Smooth muscle cell (in vitro differentiated cells): ENCODE results near the gene ZFY. TPM values are rescaled to one million over a fixed set of nuclear protein-coding genes. Genes with fewer than 3 reads are reported as not detected.

Source experiments
- DNase-seq: peaks from one replicate; lab custom pipeline; 2025; ENCODE audit not compliant: unreplicated experiment; lab: John Stamatoyannopoulos, UW
- H2AFZ ChIP-seq: fragments of 200-600 bp; sonication (generic); 2 replicates; pipeline ENCODE4 v1.6.0; 2016; ENCODE audit warnings: antibody characterized with exemption, low read depth, mild to moderate bottlenecking
- H3F3A ChIP-seq: fragments of 200-600 bp; sonication (generic); 2 replicates; pipeline ENCODE4 v1.6.0; 2017; ENCODE audit warnings: antibody characterized with exemption, low read depth
- H3K27ac ChIP-seq: fragments of 200-600 bp; sonication (generic); 2 replicates; pipeline ENCODE4 v1.5.1; 2016; ENCODE audit warnings: low read depth, mild to moderate bottlenecking
- H3K27me3 ChIP-seq: fragments of 200-600 bp; sonication (generic); 2 replicates; pipeline ENCODE4 v1.6.1; 2016; ENCODE audit warnings: low read depth, mild to moderate bottlenecking
- H3K36me3 ChIP-seq: fragments of 200-600 bp; sonication (generic); 2 replicates; pipeline ENCODE4 v1.5.1; 2016; ENCODE audit warnings: low read depth
- H3K4me1 ChIP-seq: fragments of 200-600 bp; sonication (generic); 2 replicates; pipeline ENCODE4 v1.5.1; 2016; ENCODE audit warnings: low read depth
- H3K4me2 ChIP-seq: fragments of 200-600 bp; sonication (generic); 2 replicates; pipeline ENCODE4 v1.6.0; 2016; ENCODE audit warnings: mild to moderate bottlenecking
- H3K4me3 ChIP-seq: fragments of 200-600 bp; sonication (generic); 2 replicates; pipeline ENCODE4 v1.5.1; 2016; ENCODE audit warnings: mild to moderate bottlenecking
- H3K79me2 ChIP-seq: fragments of 200-600 bp; sonication (generic); 2 replicates; pipeline ENCODE4 v1.6.0; 2016; ENCODE audit warnings: low read depth, mild to moderate bottlenecking
- H3K9ac ChIP-seq: fragments of 200-600 bp; sonication (generic); 2 replicates; pipeline ENCODE4 v1.6.0; 2016; ENCODE audit warnings: low read depth
- H3K9me3 ChIP-seq: fragments of 200-600 bp; sonication (generic); replicated peaks from 2 replicates; pipeline ENCODE4 v1.5.1; 2016; ENCODE audit warnings: low read depth
- H4K20me1 ChIP-seq: fragments of 200-600 bp; sonication (generic); 2 replicates; pipeline ENCODE4 v1.6.0; 2016; ENCODE audit warnings: low read depth
- CTCF ChIP-seq: fragments of 200-600 bp; sonication (generic); IDR thresholded peaks from 2 replicates; pipeline ENCODE4 v1.5.1; 2017; ENCODE audit warnings: borderline replicate concordance, mild to moderate bottlenecking, antibody characterized with exemption; ENCODE audit not compliant: insufficient read depth, poor library complexity, severe bottlenecking
- WGBS: methylation state at CpG from one replicate; pipeline ENCODE4 v1.1.7; 2016; ENCODE audit warnings: low lambda C conversion rate; 5-methylcytosine and 5-hydroxymethylcytosine counted together
- polyA plus RNA-seq: library from polyadenylated mRNA; unstranded; fragments of >200 nt; fragmentation: Nextera tagmentation; extraction: Ambion mirVana; gene quantifications from 2 replicates; pipeline ENCODE4 v1.2.1, GENCODE V29; 2016
- total RNA-seq: library from RNA; depleted of rRNA; stranded (reverse); fragments of >200 nt; gene quantifications from 2 replicates; pipeline ENCODE4 v1.2.3, GENCODE V29; 2014

ZFY gene
- total and polyA plus RNA-seq, 2 experiments from 2014 or later = not detected

GRCh38 chrY:2969561-2969960, 34.4 kb downstream of the ZFY start:
- no peak for DNase-seq

GRCh38 chrY:2972708-2973107, 37.5 kb downstream of the ZFY start:
- no peaks in the 10 kb centered on the region for H3F3A ChIP-seq
- no peak overlapping the region for H2AFZ ChIP-seq
- no peak overlapping the region for H3K4me2 ChIP-seq
- no peak for TF ChIP-seq CTCF
- H3K4me3 ChIP-seq = no peak overlapping the region
- no peak overlapping the region for H3K27ac ChIP-seq
- H3K9me3 ChIP-seq = no peaks in the 10 kb centered on the region
- H3K9ac ChIP-seq = no peak overlapping the region
- no peaks in the 10 kb centered on the region for H3K27me3 ChIP-seq
- no peak for DNase-seq
- no peaks in the 10 kb centered on the region for H4K20me1 ChIP-seq
- no peaks in the 10 kb centered on the region for H3K79me2 ChIP-seq
- no peaks in the 10 kb centered on the region for H3K4me1 ChIP-seq
- WGBS = no CpG with 5 or more reads among the region's 1 CpG
- no peaks in the 10 kb centered on the region for H3K36me3 ChIP-seq

More at GRCh38 chrY:2969561-2969960, 34.4 kb downstream of the ZFY start:
- no peak for TF ChIP-seq CTCF
- Histone ChIP-seq H3K4me1 (no peaks in the 10 kb centered on the region), H3K36me3 (no peaks in the 10 kb centered on the region), H2AFZ (no peak overlapping the region), H3K9ac (no peak overlapping the region), H4K20me1 (no peaks in the 10 kb centered on the region), H3K79me2 (no peaks in the 10 kb centered on the region), H3K27me3 (no peaks in the 10 kb centered on the region), H3K4me2 (no peak overlapping the region), H3F3A (no peaks in the 10 kb centered on the region), H3K9me3 (no peaks in the 10 kb centered on the region), H3K27ac (no peak overlapping the region), H3K4me3 (no peak overlapping the region)

- Histone ChIP-seq H3K9me3 (no peaks in the 10 kb centered on the region), H3K36me3 (no peaks in the 10 kb centered on the region), H3K27ac (no peak overlapping the region), H3K79me2 (no peaks in the 10 kb centered on the region), H2AFZ (no peak overlapping the region), H3K27me3 (no peaks in the 10 kb centered on the region), H3K9ac (no peak overlapping the region), H3K4me1 (no peaks in the 10 kb centered on the region), H3K4me2 (no peak overlapping the region), H3K4me3 (no peak overlapping the region), H3F3A (no peaks in the 10 kb centered on the region), H4K20me1 (no peaks in the 10 kb centered on the region)
- no peak for TF ChIP-seq CTCF
- DNase-seq = no peak
- no CpG with 5 or more reads among the region's 5 CpGs for WGBS
Observed at GRCh38 chrY:2973110-2973751, 38.0 kb downstream of the ZFY start.

- H3K4me2 ChIP-seq = no peak overlapping the region
- DNase-seq = no peak
- no peaks in the 10 kb centered on the region for H3K79me2 ChIP-seq
- no peak overlapping the region for H3K9ac ChIP-seq
- H3F3A ChIP-seq = no peaks in the 10 kb centered on the region
- H3K9me3 ChIP-seq = no peaks in the 10 kb centered on the region
- no peak overlapping the region for H3K4me3 ChIP-seq
- WGBS = no CpG with 5 or more reads among the region's 6 CpGs
- no peaks in the 10 kb centered on the region for H3K36me3 ChIP-seq
- TF ChIP-seq CTCF = no peak
- no peak overlapping the region for H3K27ac ChIP-seq
- H3K27me3 ChIP-seq = no peaks in the 10 kb centered on the region
- H4K20me1 ChIP-seq = no peaks in the 10 kb centered on the region
- no peak overlapping the region for H2AFZ ChIP-seq
- no peaks in the 10 kb centered on the region for H3K4me1 ChIP-seq
Observed at GRCh38 chrY:2979283-2979682, 44.1 kb downstream of the ZFY start.
